Kidney (tissue), 14 donors: ENCODE measurements around the gene PROKR1. TPM values are rescaled to one million over a fixed set of nuclear protein-coding genes. Genes with fewer than 3 reads are reported as not detected.
A peak's percentile ranks its signal among the peaks of the same experiment; 100 is the strongest.

ENCODE experiments used
- DNase-seq, 5 donors: peaks; one replicate each; pipeline ENCODE4 v3.0.0-alpha.2; 2013 to 2020
- FAIRE-seq: peaks from 2 replicates; lab custom pipeline; 2012; peaks lifted over from hg19 to GRCh38; lab: Jason Lieb, UNC
- H3K27ac ChIP-seq, 2 donors: one replicate each; pipeline ENCODE4 v1.7.0; 2013; ENCODE audit warnings: low read depth in 2 of 2, low read length in 2 of 2, inconsistent platforms in 1 of 2
- H3K27me3 ChIP-seq: one replicate; pipeline ENCODE4 v1.7.1; 2013; ENCODE audit warnings: low read length, inconsistent platforms; ENCODE audit not compliant: control insufficient read depth, insufficient read depth
- H3K36me3 ChIP-seq, 3 donors: one replicate each; pipeline versions ENCODE4 v1.7.0 to v1.7.1; 2013; ENCODE audit warnings: low read length in 3 of 3, control low read depth in 1 of 3, inconsistent platforms in 1 of 3; ENCODE audit not compliant: insufficient read depth in 3 of 3, control insufficient read depth in 2 of 3
- H3K4me1 ChIP-seq, 3 donors: one replicate each; pipeline versions ENCODE4 v1.7.0 to v1.7.1; 2013; ENCODE audit warnings: low read length in 3 of 3, inconsistent platforms in 1 of 3, low read depth in 1 of 3; ENCODE audit not compliant: control insufficient read depth in 2 of 3, insufficient read depth in 2 of 3
- H3K4me3 ChIP-seq, 3 donors: one replicate each; pipeline versions ENCODE4 v1.7.0 to v1.8.1; 2013; ENCODE audit warnings: low read length in 3 of 3, control low read depth in 1 of 3, inconsistent platforms in 1 of 3
- H3K9ac ChIP-seq, 3 donors: one replicate each; pipeline versions ENCODE4 v1.7.0 to v1.7.1; 2013; ENCODE audit warnings: low read length in 3 of 3, control low read depth in 1 of 3, inconsistent platforms in 1 of 3
- H3K9me3 ChIP-seq, 3 donors: one replicate each; pipeline versions ENCODE4 v1.7.0 to v1.7.1; 2013; ENCODE audit warnings: low read length in 3 of 3, control low read depth in 1 of 3, inconsistent platforms in 1 of 3; ENCODE audit not compliant: control insufficient read depth in 2 of 3, insufficient read depth in 1 of 3
- CTCF ChIP-seq: IDR thresholded peaks from 3 replicates; pipeline ENCODE4 v1.5.1; 2012; ENCODE audit warnings: mild to moderate bottlenecking, moderate library complexity, borderline replicate concordance; ENCODE audit not compliant: insufficient read depth; ENCODE audit errors: extremely low read depth
- intact Hi-C: fragments of 100-400 bp; cut with DNase I; formaldehyde crosslinking; loops from one replicate; pipeline ENCODE4 v1.11.1; 2022
- polyA plus RNA-seq: library from polyadenylated mRNA; stranded (reverse); fragments of 350-450 nt; fragmentation: Illumina TruSeq; extraction: RNeasy Lipid Tissue Mini Kit (QIAGEN cat#74804); gene quantifications from one replicate; pipeline ENCODE4 v1.2.3, GENCODE V29; 2014; ENCODE audit warnings: low read depth, low replicate concordance; ENCODE audit not compliant: insufficient read depth
- total RNA-seq: library from RNA; stranded (reverse); fragmentation: NEBNext Ultra II Directional; extraction: Animal tissue kit (Norgen Biotek cat#: 25700); gene quantifications from one replicate; pipeline ENCODE4 v1.2.1, GENCODE V29; 2021
- donor health status: control.
- donor health status: control.
- donor health status: control.
- donor health status: control.
- donor health status: control.
- donor health status: DM: yes; HTN: yes; CAD: no.
- donor health status: Normal renal cell carcinoma (clear cell type).

PROKR1 gene
- total and polyA plus RNA-seq, 2 donors from 2014 or later: not detected

GRCh38 chr2:68684197-68684596 lies 40.8 kb downstream of the PROKR1 start:
- Histone ChIP-seq H3K4me3 (no peak overlapping the region), H3K9me3 (no peaks in the 10 kb centered on the region), H3K4me1 (no peaks in the 10 kb centered on the region), H3K27ac (no peak overlapping the region), H3K27me3 (no peaks in the 10 kb centered on the region), H3K36me3 (no peaks in the 10 kb centered on the region), H3K9ac (no peak overlapping the region)
- no peak for FAIRE-seq
- no peak for TF ChIP-seq CTCF
- intact Hi-C loops: no loop called here
- no peak for DNase-seq

GRCh38 chr2:68686178-68686577 lies 42.8 kb downstream of the PROKR1 start:
- TF ChIP-seq CTCF: no peak
- H3K27ac ChIP-seq: no peak overlapping the region
- no peaks in the 10 kb centered on the region for H3K9me3 ChIP-seq
- no peaks in the 10 kb centered on the region for H3K27me3 ChIP-seq
- no peaks in the 10 kb centered on the region for H3K36me3 ChIP-seq
- no peaks in the 10 kb centered on the region for H3K4me1 ChIP-seq
- intact Hi-C loops: no loop called here
- FAIRE-seq (no peak), DNase-seq (no peak)
- no peak overlapping the region for H3K9ac ChIP-seq
- no peak overlapping the region for H3K4me3 ChIP-seq

- Histone ChIP-seq H3K4me3 (no peak overlapping the region), H3K9me3 (no peaks in the 10 kb centered on the region), H3K27me3 (no peaks in the 10 kb centered on the region), H3K36me3 (no peaks in the 10 kb centered on the region), H3K9ac (no peak overlapping the region), H3K4me1 (no peaks in the 10 kb centered on the region), H3K27ac (no peak overlapping the region)
- no peak for DNase-seq
- FAIRE-seq: peak; percentile 51
- no peak for TF ChIP-seq CTCF
- intact Hi-C loops: no loop called here
These were observed 43.6 kb downstream of the PROKR1 start for GRCh38 chr2:68687018-68687417.
